ENCODE results near the gene LRGUK.
"Not testable (repeated sequence)": the region's sequence is repeated elsewhere in the genome, so short reads cannot be mapped to it uniquely, and the experiment has no call there.

Gene LRGUK

GRCh38 chr7:134211817-134212216 is 84.7 kb downstream of the LRGUK start:
- no peak overlapping the region for H3K9ac ChIP-seq (ENCODE audit: low read length in 5 of 5)
- no peaks in the 10 kb centered on the region for H3K36me3 ChIP-seq (ENCODE audit: control insufficient read depth in 5 of 5, insufficient read depth in 5 of 5, low read length in 5 of 5)
- H3K27me3 ChIP-seq (ENCODE audit: control insufficient read depth in 5 of 5, insufficient read depth in 4 of 5, low read length in 5 of 5), result no peaks in the 10 kb centered on the region
- H3K27ac ChIP-seq (ENCODE audit: low read depth, low read length), result no peak overlapping the region
- H3K4me3 ChIP-seq (ENCODE audit: low read depth in 1 of 5, low read length in 5 of 5), result no peak overlapping the region
- peaks cover 0 to 5% (median 0%) of the 10 kb centered on the region in 5 donors for H3K4me1 ChIP-seq (ENCODE audit: control insufficient read depth in 5 of 5, insufficient read depth in 5 of 5, low read length in 5 of 5)
- no peaks in the 10 kb centered on the region for H3K9me3 ChIP-seq (ENCODE audit: control insufficient read depth in 5 of 5, low read length in 5 of 5)

GRCh38 chr7:134212576-134213546 is 85.7 kb downstream of the LRGUK start:
- no peak overlapping the region for H3K9ac ChIP-seq (ENCODE audit: low read length in 5 of 5)
- peaks cover 0 to 5% (median 0%) of the 10 kb centered on the region in 5 donors for H3K4me1 ChIP-seq (ENCODE audit: control insufficient read depth in 5 of 5, insufficient read depth in 5 of 5, low read length in 5 of 5)
- H3K36me3 ChIP-seq (ENCODE audit: control insufficient read depth in 5 of 5, insufficient read depth in 5 of 5, low read length in 5 of 5), result no peaks in the 10 kb centered on the region
- no peak overlapping the region for H3K4me3 ChIP-seq (ENCODE audit: low read depth in 1 of 5, low read length in 5 of 5)
- H3K27me3 ChIP-seq (ENCODE audit: control insufficient read depth in 5 of 5, insufficient read depth in 4 of 5, low read length in 5 of 5), result no peaks in the 10 kb centered on the region
- no peak overlapping the region for H3K27ac ChIP-seq (ENCODE audit: low read depth, low read length)
- H3K9me3 ChIP-seq (ENCODE audit: control insufficient read depth in 5 of 5, low read length in 5 of 5), result no peaks in the 10 kb centered on the region

GRCh38 chr7:134220236-134220635 is 93.1 kb downstream of the LRGUK start:
- H3K36me3 ChIP-seq (ENCODE audit: control insufficient read depth in 5 of 5, insufficient read depth in 5 of 5, low read length in 5 of 5), result no peaks in the 10 kb centered on the region
- no peak overlapping the region for H3K9ac ChIP-seq (ENCODE audit: low read length in 5 of 5)
- H3K4me1 ChIP-seq (ENCODE audit: control insufficient read depth in 5 of 5, insufficient read depth in 5 of 5, low read length in 5 of 5), result no peaks in the 10 kb centered on the region

GRCh38 chr7:134231296-134231695 is 104.2 kb downstream of the LRGUK start:
- H3K9ac ChIP-seq (ENCODE audit: low read length in 5 of 5); H3K27ac ChIP-seq (ENCODE audit: low read depth, low read length); H3K4me3 ChIP-seq (ENCODE audit: low read depth in 1 of 5, low read length in 5 of 5); H3K27me3 ChIP-seq (ENCODE audit: control insufficient read depth in 5 of 5, insufficient read depth in 4 of 5, low read length in 5 of 5); H3K36me3 ChIP-seq (ENCODE audit: control insufficient read depth in 5 of 5, insufficient read depth in 5 of 5, low read length in 5 of 5); H3K4me1 ChIP-seq (ENCODE audit: control insufficient read depth in 5 of 5, insufficient read depth in 5 of 5, low read length in 5 of 5): not testable (repeated sequence)
- peaks cover under 1 to 12% (median 7%) of the 10 kb centered on the region in 5 donors for H3K9me3 ChIP-seq (ENCODE audit: control insufficient read depth in 5 of 5, low read length in 5 of 5)

More at GRCh38 chr7:134220236-134220635, 93.1 kb downstream of the LRGUK start:
- Histone ChIP-seq H3K27ac (ENCODE audit: low read depth, low read length) (no peak overlapping the region), H3K4me3 (ENCODE audit: low read depth in 1 of 5, low read length in 5 of 5) (no peak overlapping the region), H3K9me3 (ENCODE audit: control insufficient read depth in 5 of 5, low read length in 5 of 5) (no peaks in the 10 kb centered on the region), H3K27me3 (ENCODE audit: control insufficient read depth in 5 of 5, insufficient read depth in 4 of 5, low read length in 5 of 5) (no peaks in the 10 kb centered on the region)

- no peak overlapping the region for H3K4me3 ChIP-seq (ENCODE audit: low read depth in 1 of 5, low read length in 5 of 5)
- H3K27me3 ChIP-seq (ENCODE audit: control insufficient read depth in 5 of 5, insufficient read depth in 4 of 5, low read length in 5 of 5), result no peaks in the 10 kb centered on the region
- no peaks in the 10 kb centered on the region for H3K4me1 ChIP-seq (ENCODE audit: control insufficient read depth in 5 of 5, insufficient read depth in 5 of 5, low read length in 5 of 5)
- H3K27ac ChIP-seq (ENCODE audit: low read depth, low read length), result no peak overlapping the region
- H3K9ac ChIP-seq (ENCODE audit: low read length in 5 of 5), result no peak overlapping the region
- no peaks in the 10 kb centered on the region for H3K36me3 ChIP-seq (ENCODE audit: control insufficient read depth in 5 of 5, insufficient read depth in 5 of 5, low read length in 5 of 5)
- H3K9me3 ChIP-seq (ENCODE audit: control insufficient read depth in 5 of 5, low read length in 5 of 5), result peaks cover 5 to 25% (median 11%) of the 10 kb centered on the region in 5 donors
These were observed 107.1 kb downstream of the LRGUK start for GRCh38 chr7:134234216-134234615.

GRCh38 chr7:134245253-134245652 is 118.1 kb downstream of the LRGUK start:
- Histone ChIP-seq H3K9me3 (ENCODE audit: control insufficient read depth in 5 of 5, low read length in 5 of 5) (no peaks in the 10 kb centered on the region), H3K9ac (ENCODE audit: low read length in 5 of 5) (no peak overlapping the region), H3K27me3 (ENCODE audit: control insufficient read depth in 5 of 5, insufficient read depth in 4 of 5, low read length in 5 of 5) (no peaks in the 10 kb centered on the region), H3K36me3 (ENCODE audit: control insufficient read depth in 5 of 5, insufficient read depth in 5 of 5, low read length in 5 of 5) (no peaks in the 10 kb centered on the region), H3K4me1 (ENCODE audit: control insufficient read depth in 5 of 5, insufficient read depth in 5 of 5, low read length in 5 of 5) (no peaks in the 10 kb centered on the region), H3K4me3 (ENCODE audit: low read depth in 1 of 5, low read length in 5 of 5) (no peak overlapping the region), H3K27ac (ENCODE audit: low read depth, low read length) (no peak overlapping the region)

- H3K9ac ChIP-seq (ENCODE audit: low read length in 5 of 5), result no peak overlapping the region
- no peaks in the 10 kb centered on the region for H3K9me3 ChIP-seq (ENCODE audit: control insufficient read depth in 5 of 5, low read length in 5 of 5)
- no peak overlapping the region for H3K27ac ChIP-seq (ENCODE audit: low read depth, low read length)
- H3K4me3 ChIP-seq (ENCODE audit: low read depth in 1 of 5, low read length in 5 of 5), result no peak overlapping the region
- H3K36me3 ChIP-seq (ENCODE audit: control insufficient read depth in 5 of 5, insufficient read depth in 5 of 5, low read length in 5 of 5), result no peaks in the 10 kb centered on the region
- no peaks in the 10 kb centered on the region for H3K27me3 ChIP-seq (ENCODE audit: control insufficient read depth in 5 of 5, insufficient read depth in 4 of 5, low read length in 5 of 5)
- no peaks in the 10 kb centered on the region for H3K4me1 ChIP-seq (ENCODE audit: control insufficient read depth in 5 of 5, insufficient read depth in 5 of 5, low read length in 5 of 5)
These were observed 119.2 kb downstream of the LRGUK start for GRCh38 chr7:134246347-134246746.

GRCh38 chr7:134246761-134247160 is 119.6 kb downstream of the LRGUK start:
- Histone ChIP-seq H3K4me1 (ENCODE audit: control insufficient read depth in 5 of 5, insufficient read depth in 5 of 5, low read length in 5 of 5) (no peaks in the 10 kb centered on the region), H3K27me3 (ENCODE audit: control insufficient read depth in 5 of 5, insufficient read depth in 4 of 5, low read length in 5 of 5) (no peaks in the 10 kb centered on the region), H3K36me3 (ENCODE audit: control insufficient read depth in 5 of 5, insufficient read depth in 5 of 5, low read length in 5 of 5) (no peaks in the 10 kb centered on the region), H3K4me3 (ENCODE audit: low read depth in 1 of 5, low read length in 5 of 5) (no peak overlapping the region), H3K9ac (ENCODE audit: low read length in 5 of 5) (no peak overlapping the region), H3K9me3 (ENCODE audit: control insufficient read depth in 5 of 5, low read length in 5 of 5) (no peaks in the 10 kb centered on the region), H3K27ac (ENCODE audit: low read depth, low read length) (no peak overlapping the region)

- H3K4me3 ChIP-seq (ENCODE audit: low read depth in 1 of 5, low read length in 5 of 5), result no peak overlapping the region
- no peaks in the 10 kb centered on the region for H3K9me3 ChIP-seq (ENCODE audit: control insufficient read depth in 5 of 5, low read length in 5 of 5)
These were observed 121.1 kb downstream of the LRGUK start for GRCh38 chr7:134248196-134248595.

GRCh38 chr7:134254311-134254710 is 127.2 kb downstream of the LRGUK start:
- Histone ChIP-seq H3K27ac (ENCODE audit: low read depth, low read length) (no peak overlapping the region), H3K27me3 (ENCODE audit: control insufficient read depth in 5 of 5, insufficient read depth in 4 of 5, low read length in 5 of 5) (no peaks in the 10 kb centered on the region), H3K36me3 (ENCODE audit: control insufficient read depth in 5 of 5, insufficient read depth in 5 of 5, low read length in 5 of 5) (no peaks in the 10 kb centered on the region)

More at GRCh38 chr7:134248196-134248595, 121.1 kb downstream of the LRGUK start:
- Histone ChIP-seq H3K27me3 (ENCODE audit: control insufficient read depth in 5 of 5, insufficient read depth in 4 of 5, low read length in 5 of 5) (no peaks in the 10 kb centered on the region), H3K9ac (ENCODE audit: low read length in 5 of 5) (no peak overlapping the region), H3K36me3 (ENCODE audit: control insufficient read depth in 5 of 5, insufficient read depth in 5 of 5, low read length in 5 of 5) (no peaks in the 10 kb centered on the region), H3K4me1 (ENCODE audit: control insufficient read depth in 5 of 5, insufficient read depth in 5 of 5, low read length in 5 of 5) (no peaks in the 10 kb centered on the region), H3K27ac (ENCODE audit: low read depth, low read length) (no peak overlapping the region)

More at GRCh38 chr7:134254311-134254710, 127.2 kb downstream of the LRGUK start:
- peaks cover 0 to 4% (median 0%) of the 10 kb centered on the region in 5 donors for H3K9me3 ChIP-seq (ENCODE audit: control insufficient read depth in 5 of 5, low read length in 5 of 5)
- H3K9ac ChIP-seq (ENCODE audit: low read length in 5 of 5), result no peak overlapping the region
- no peak overlapping the region for H3K4me3 ChIP-seq (ENCODE audit: low read depth in 1 of 5, low read length in 5 of 5)
- no peaks in the 10 kb centered on the region for H3K4me1 ChIP-seq (ENCODE audit: control insufficient read depth in 5 of 5, insufficient read depth in 5 of 5, low read length in 5 of 5)
